ENCODE data around the gene CLDN11. TPM values are rescaled to one million over a fixed set of nuclear protein-coding genes. Genes with fewer than 3 reads are reported as not detected.

Gene CLDN11
- total RNA-seq, 2 experiments from 2014 or later: not detected

Small RNA genes lying within 50 kb of the gene (microRNA-seq; reads per million reads assigned to microRNA genes)
- gene MIR6828 (ENCODE audit: borderline microRNAs expressed, borderline replicate concordance): not detected

Other genes with a start within 250 kb of the CLDN11 start
- 100 to 1,000 TPM in 1 of 2 experiments, 10 to 100 TPM in 1; 67.5 to 103 TPM for gene PHC3, start 237.1 kb upstream of the CLDN11 start, total RNA-seq
- gene PRKCI, start 196.4 kb upstream of the CLDN11 start, total RNA-seq: 10 to 100 TPM; 24.5 to 26.5 TPM
- gene SKIL, start 61.2 kb upstream of the CLDN11 start, total RNA-seq: 10 to 100 TPM; 15.9 to 19.1 TPM
- gene SLC7A14, start 167.2 kb downstream of the CLDN11 start, total RNA-seq: not detected

Data from activated CD4-positive, alpha-beta T cell treated with anti-CD3 and anti-CD28 coated beads, Interleukin-2, amount 10 ng/mL, durations not matched to agents 7 days and 5 days (primary cell).